IPS-15b (cell line): ENCODE results near the gene PTP4A2.

Source experiments
- H3K27me3 ChIP-seq: one replicate; pipeline ENCODE4 v1.6.1; 2013; ENCODE audit warnings: low read length; ENCODE audit not compliant: control insufficient read depth, insufficient read depth
- H3K36me3 ChIP-seq: one replicate; pipeline ENCODE4 v1.6.1; 2013; ENCODE audit warnings: low read length; ENCODE audit not compliant: control insufficient read depth, insufficient read depth
- H3K4me1 ChIP-seq: one replicate; pipeline ENCODE4 v1.6.1; 2013; ENCODE audit warnings: mild to moderate bottlenecking, low read length; ENCODE audit not compliant: control insufficient read depth, insufficient read depth
- H3K4me3 ChIP-seq: one replicate; pipeline ENCODE4 v1.5.1; 2013; ENCODE audit warnings: low read depth, low read length
- H3K9ac ChIP-seq: one replicate; pipeline ENCODE4 v1.6.1; 2013; ENCODE audit warnings: low read depth, mild to moderate bottlenecking, low read length
- H3K9me3 ChIP-seq: one replicate; pipeline ENCODE4 v1.6.1; 2013; ENCODE audit warnings: mild to moderate bottlenecking, low read length; ENCODE audit not compliant: control insufficient read depth, insufficient read depth

The PTP4A2 gene

DNA sequence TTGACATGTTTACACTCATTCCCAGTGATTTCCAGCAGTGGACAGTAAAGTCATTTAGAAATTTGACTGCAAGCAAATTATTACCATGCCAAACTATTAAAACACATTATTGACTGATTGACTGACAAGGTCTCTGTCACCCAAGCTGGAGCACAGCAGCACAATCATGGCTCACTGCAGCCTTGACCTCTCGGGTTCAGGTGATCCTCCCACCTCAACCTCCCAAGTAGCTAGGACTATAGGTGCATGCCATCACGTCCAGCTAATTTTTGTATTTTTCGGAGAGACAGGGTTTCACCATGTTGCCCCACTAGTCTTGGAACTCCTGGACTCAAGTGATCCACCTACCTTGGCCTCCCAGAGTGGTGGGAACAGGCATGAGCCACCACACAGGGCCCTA is 24.2 kb downstream of the PTP4A2 start:
- Histone ChIP-seq H3K4me3 (no peak overlapping the region), H3K9me3 (no peaks in the 10 kb centered on the region), H3K4me1 (no peaks in the 10 kb centered on the region)

GRCh38 chr1:31912839-31913239 is 25.3 kb downstream of the PTP4A2 start:
- Histone ChIP-seq H3K9me3 (no peaks in the 10 kb centered on the region), H3K4me1 (no peaks in the 10 kb centered on the region), H3K4me3 (no peak overlapping the region), H3K36me3 (peaks cover 6% of the 10 kb centered on the region), H3K27me3 (no peaks in the 10 kb centered on the region), H3K9ac (no peak overlapping the region)

More for the DNA sequence above, 24.2 kb downstream of the PTP4A2 start:
- no peak overlapping the region for H3K9ac ChIP-seq
- no peaks in the 10 kb centered on the region for H3K27me3 ChIP-seq
- H3K36me3 ChIP-seq: peaks cover 6% of the 10 kb centered on the region

- Histone ChIP-seq H3K9me3 (no peaks in the 10 kb centered on the region), H3K4me1 (no peaks in the 10 kb centered on the region), H3K4me3 (no peak overlapping the region), H3K36me3 (peaks cover 6% of the 10 kb centered on the region), H3K27me3 (no peaks in the 10 kb centered on the region), H3K9ac (no peak overlapping the region)
Measured at GRCh38 chr1:31911994-31912780, 26.0 kb downstream of the PTP4A2 start.

GRCh38 chr1:31910933-31911332 is 27.2 kb downstream of the PTP4A2 start:
- H3K4me1 ChIP-seq: no peaks in the 10 kb centered on the region

GRCh38 chr1:31909691-31910090 is 28.5 kb downstream of the PTP4A2 start:
- H3K36me3 ChIP-seq: peaks cover 2% of the 10 kb centered on the region
- no peak overlapping the region for H3K9ac ChIP-seq
- H3K27me3 ChIP-seq: no peaks in the 10 kb centered on the region
- no peaks in the 10 kb centered on the region for H3K4me1 ChIP-seq
- H3K9me3 ChIP-seq: no peaks in the 10 kb centered on the region
- H3K4me3 ChIP-seq: no peak overlapping the region

More at GRCh38 chr1:31910933-31911332, 27.2 kb downstream of the PTP4A2 start:
- Histone ChIP-seq H3K9ac (no peak overlapping the region), H3K4me3 (no peak overlapping the region), H3K9me3 (no peaks in the 10 kb centered on the region), H3K27me3 (no peaks in the 10 kb centered on the region), H3K36me3 (peaks cover 6% of the 10 kb centered on the region)

DNA sequence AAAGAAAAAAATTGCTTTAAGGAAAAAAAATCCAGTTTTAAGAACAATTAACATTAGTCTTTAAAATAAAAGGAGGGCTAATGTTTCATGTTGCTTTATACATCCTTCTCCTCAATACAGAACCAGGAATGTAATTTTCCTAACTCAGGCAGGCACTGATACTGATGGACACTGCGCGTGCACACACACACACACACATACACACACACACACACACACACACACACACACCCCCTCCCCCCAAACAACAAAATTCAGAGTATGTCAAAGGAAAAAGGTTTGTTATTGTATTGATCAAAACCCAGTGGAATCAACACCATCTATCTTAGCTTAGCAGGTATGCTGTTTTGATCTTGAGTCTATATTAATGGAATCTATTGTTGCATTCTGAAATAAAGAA is 31.6 kb downstream of the PTP4A2 start:
- Histone ChIP-seq H3K9ac (no peak overlapping the region), H3K27me3 (no peaks in the 10 kb centered on the region), H3K4me1 (no peaks in the 10 kb centered on the region), H3K36me3 (no peaks in the 10 kb centered on the region), H3K9me3 (no peaks in the 10 kb centered on the region), H3K4me3 (no peak overlapping the region)

DNA sequence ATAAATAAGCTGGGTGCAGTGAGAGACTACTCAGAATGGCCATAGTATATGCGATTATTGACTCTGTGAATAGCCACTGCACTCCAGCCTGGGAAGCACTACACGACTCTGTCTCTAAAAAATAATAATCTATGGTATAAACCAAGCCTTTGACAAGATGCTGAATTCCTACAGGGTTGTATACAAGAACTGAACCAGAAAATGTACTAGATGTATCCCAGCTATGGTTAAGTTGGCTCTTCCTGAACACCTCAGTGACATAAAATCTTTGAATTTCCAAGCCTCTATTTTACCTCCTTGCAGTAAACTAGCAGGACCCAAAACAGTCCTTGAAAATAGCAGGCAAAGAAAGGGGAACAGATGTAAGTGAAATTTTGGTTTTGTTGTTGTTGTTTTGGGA is 32.5 kb downstream of the PTP4A2 start:
- H3K9me3 ChIP-seq: no peaks in the 10 kb centered on the region
- H3K4me3 ChIP-seq: no peak overlapping the region
- H3K9ac ChIP-seq: no peak overlapping the region
- H3K36me3 ChIP-seq: no peaks in the 10 kb centered on the region
- H3K27me3 ChIP-seq: no peaks in the 10 kb centered on the region
- H3K4me1 ChIP-seq: no peaks in the 10 kb centered on the region

GRCh38 chr1:31905093-31905509 is 33.1 kb downstream of the PTP4A2 start:
- H3K4me1 ChIP-seq: no peaks in the 10 kb centered on the region
- no peak overlapping the region for H3K9ac ChIP-seq
- no peaks in the 10 kb centered on the region for H3K36me3 ChIP-seq
- H3K27me3 ChIP-seq: no peaks in the 10 kb centered on the region
- H3K9me3 ChIP-seq: no peaks in the 10 kb centered on the region
- no peak overlapping the region for H3K4me3 ChIP-seq

DNA sequence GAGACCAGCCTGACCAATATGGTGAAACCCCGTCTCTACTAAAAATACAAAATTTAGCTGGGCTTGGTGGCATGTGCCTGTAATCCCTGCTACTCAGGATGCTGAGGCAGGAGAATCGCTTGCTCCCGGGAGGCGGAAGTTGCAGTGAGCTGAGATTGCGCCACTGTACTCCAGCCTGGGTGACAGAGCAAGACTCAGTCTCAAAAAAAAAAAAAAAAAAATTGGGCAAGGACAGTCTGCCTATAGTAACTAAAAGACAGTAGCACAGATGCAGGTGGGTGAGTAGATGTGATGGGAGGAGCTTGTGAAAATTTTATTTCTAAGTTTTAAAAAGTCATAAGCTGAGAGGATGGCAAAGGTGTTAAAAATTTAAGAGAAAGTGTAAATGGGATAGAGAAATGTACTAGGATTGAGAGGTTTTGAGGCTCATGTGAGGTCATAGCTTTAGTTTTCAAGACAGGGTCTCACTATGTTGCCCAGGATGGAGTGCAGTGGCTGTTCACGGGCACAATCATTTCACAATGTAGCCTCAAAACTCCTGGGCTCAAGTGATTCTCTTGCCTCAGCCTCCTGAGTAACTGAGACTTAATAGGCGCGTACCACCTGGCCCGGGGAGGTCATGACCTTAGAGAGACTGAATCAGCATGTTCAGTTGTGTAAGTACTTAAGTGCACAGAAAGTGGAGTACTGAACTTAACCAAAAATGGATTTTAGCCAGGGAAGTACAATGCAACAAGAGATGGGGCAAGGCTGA is 33.7 kb downstream of the PTP4A2 start:
- H3K4me1 ChIP-seq: no peaks in the 10 kb centered on the region
- no peaks in the 10 kb centered on the region for H3K27me3 ChIP-seq
- no peak overlapping the region for H3K9ac ChIP-seq
- no peaks in the 10 kb centered on the region for H3K9me3 ChIP-seq
- H3K36me3 ChIP-seq: no peaks in the 10 kb centered on the region
- H3K4me3 ChIP-seq: no peak overlapping the region

DNA sequence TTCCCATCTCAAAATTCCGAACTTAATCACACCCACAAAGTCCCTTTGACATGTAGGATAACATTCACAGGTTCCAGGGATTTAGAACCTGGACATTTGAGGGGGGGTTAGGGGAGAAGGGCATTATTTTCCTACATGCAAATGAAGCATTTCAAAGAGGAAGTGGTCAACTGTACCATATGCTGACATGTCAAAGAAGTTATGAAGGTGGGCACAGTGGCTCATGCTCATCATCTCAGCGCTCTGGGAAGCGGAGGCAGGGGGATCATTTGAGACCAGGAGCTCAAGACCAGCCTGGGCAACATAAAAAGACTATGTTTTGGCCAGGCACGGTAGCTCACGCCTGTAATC is 35.7 kb downstream of the PTP4A2 start:
- Histone ChIP-seq H3K27me3 (no peaks in the 10 kb centered on the region), H3K36me3 (no peaks in the 10 kb centered on the region), H3K4me3 (no peak overlapping the region), H3K9me3 (no peaks in the 10 kb centered on the region), H3K9ac (no peak overlapping the region), H3K4me1 (no peaks in the 10 kb centered on the region)

GRCh38 chr1:31901838-31902509 is 36.2 kb downstream of the PTP4A2 start:
- no peaks in the 10 kb centered on the region for H3K36me3 ChIP-seq
- no peak overlapping the region for H3K4me3 ChIP-seq
- no peak overlapping the region for H3K9ac ChIP-seq
- no peaks in the 10 kb centered on the region for H3K9me3 ChIP-seq
- H3K27me3 ChIP-seq: no peaks in the 10 kb centered on the region
- H3K4me1 ChIP-seq: no peaks in the 10 kb centered on the region
